ENCODE measurements around the gene MYRIP. TPM values are rescaled to one million over a fixed set of nuclear protein-coding genes. Genes with fewer than 3 reads are reported as not detected.

Gene MYRIP
- total RNA-seq, 6 donors from 2014 or later, result 0.55 to 4.3 (median 2.1) TPM; not detected in 1

- no peak for ATAC-seq (ENCODE audit: low FRiP score in 2 of 2)
- no peaks in the 10 kb centered on the region for H3K36me3 ChIP-seq
- no peak overlapping the region for H3K4me3 ChIP-seq
- no peaks in the 10 kb centered on the region for H3K4me1 ChIP-seq
- H3K27ac ChIP-seq, result no peak overlapping the region
- TF ChIP-seq POLR2AphosphoS5 (IDR thresholded peaks at IDR 0.05) (no peak), CTCF (IDR thresholded peaks at IDR 0.05) (no peak), EP300 (IDR thresholded peaks at IDR 0.05) (no peak), POLR2A (IDR thresholded peaks at IDR 0.05) (no peak)
- no peak for DNase-seq
- WGBS, 2 donors, result 85 to 97% methylated on average over 3 of the region's 3 CpGs
- no peaks in the 10 kb centered on the region for H3K9me3 ChIP-seq
- no peaks in the 10 kb centered on the region for H3K27me3 ChIP-seq
These were observed 379.7 kb downstream of the MYRIP start for GRCh38 chr3:40189118-40189517.

- WGBS, 2 donors, result 83 to 87% methylated on average over 9 to 13 of the region's 13 CpGs
- Histone ChIP-seq H3K36me3 (no peaks in the 10 kb centered on the region), H3K9me3 (no peaks in the 10 kb centered on the region), H3K27ac (no peak overlapping the region), H3K4me1 (no peaks in the 10 kb centered on the region), H3K4me3 (no peak overlapping the region), H3K27me3 (no peaks in the 10 kb centered on the region)
- DNase-seq (peak in 1 of 2 donors; percentile 45), ATAC-seq (ENCODE audit: low FRiP score in 2 of 2) (no peak)
- TF ChIP-seq POLR2A (IDR thresholded peaks at IDR 0.05) (no peak), CTCF (IDR thresholded peaks at IDR 0.05) (no peak), POLR2AphosphoS5 (IDR thresholded peaks at IDR 0.05) (no peak), EP300 (IDR thresholded peaks at IDR 0.05) (no peak)
These were observed 380.6 kb downstream of the MYRIP start for GRCh38 chr3:40190056-40190455.

DNA sequence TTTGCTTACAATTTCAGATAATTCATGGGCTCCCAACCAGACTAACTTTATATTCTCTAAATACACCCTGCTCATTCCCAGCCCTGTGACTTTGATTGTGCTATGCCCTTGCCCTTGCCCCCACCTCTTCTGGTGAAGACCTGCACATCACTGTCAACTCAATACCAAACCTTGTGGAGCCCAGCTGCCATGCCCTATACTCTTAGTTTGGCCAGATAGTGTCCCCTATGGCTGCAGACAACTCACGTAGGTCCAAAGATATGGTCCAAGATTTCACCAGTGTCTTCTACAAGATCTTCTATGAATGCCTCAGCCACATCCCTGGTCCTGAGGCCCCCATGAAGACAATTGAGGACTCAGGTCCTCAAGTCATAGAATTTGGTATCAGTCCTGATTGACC is 381.8 kb downstream of the MYRIP start:
- no peak for DNase-seq
- H3K4me3 ChIP-seq, result no peak overlapping the region
- H3K4me1 ChIP-seq, result no peaks in the 10 kb centered on the region
- no peak for ATAC-seq (ENCODE audit: low FRiP score in 2 of 2)
- 90 to 100% methylated on average over 1 of the region's 1 CpG for WGBS, 2 donors
- TF ChIP-seq POLR2A (IDR thresholded peaks at IDR 0.05), result no peak
- no peak for TF ChIP-seq EP300 (IDR thresholded peaks at IDR 0.05)
- TF ChIP-seq CTCF (IDR thresholded peaks at IDR 0.05), result no peak
- TF ChIP-seq POLR2AphosphoS5 (IDR thresholded peaks at IDR 0.05), result no peak
- H3K36me3 ChIP-seq, result no peaks in the 10 kb centered on the region
- H3K27ac ChIP-seq, result no peak overlapping the region
- H3K27me3 ChIP-seq, result no peaks in the 10 kb centered on the region
- no peaks in the 10 kb centered on the region for H3K9me3 ChIP-seq

GRCh38 chr3:40191850-40192448 is 382.5 kb downstream of the MYRIP start:
- TF ChIP-seq POLR2A (IDR thresholded peaks at IDR 0.05) (no peak), CTCF (IDR thresholded peaks at IDR 0.05) (peak; percentile 66 to 93 (median 74))
- Histone ChIP-seq H3K27ac (no peak overlapping the region), H3K4me1 (no peaks in the 10 kb centered on the region), H3K27me3 (no peaks in the 10 kb centered on the region), H3K9me3 (no peaks in the 10 kb centered on the region), H3K4me3 (no peak overlapping the region), H3K36me3 (no peaks in the 10 kb centered on the region)
- DNase-seq (peak in 1 of 2 donors; percentile 62), ATAC-seq (ENCODE audit: low FRiP score in 2 of 2) (peak; percentile 71 to 90)
- WGBS, 2 donors, result 30 to 37% methylated on average over 3 of the region's 3 CpGs

DNA sequence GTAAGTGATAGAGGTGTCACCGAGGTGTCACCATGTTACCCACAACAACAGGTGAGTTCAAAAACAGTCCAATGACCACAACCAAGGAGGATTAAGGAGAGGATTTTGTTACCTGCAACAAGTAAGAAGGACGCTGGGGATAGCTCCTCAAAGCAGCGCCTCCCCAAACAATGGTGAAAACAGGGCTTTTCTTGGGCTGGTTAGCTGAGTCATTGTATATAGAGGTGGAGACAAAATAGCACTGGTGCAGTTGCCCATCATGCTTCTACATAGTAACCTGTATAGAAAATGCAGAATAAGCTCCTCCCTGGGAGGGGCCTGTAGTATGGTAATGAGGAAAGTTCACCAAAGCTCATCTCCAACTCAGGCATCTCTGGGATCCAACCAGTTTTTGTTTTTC is 383.2 kb downstream of the MYRIP start:
- no peaks in the 10 kb centered on the region for H3K36me3 ChIP-seq
- WGBS, 2 donors, result 79 to 85% methylated on average over 3 of the region's 3 CpGs
- no peak overlapping the region for H3K27ac ChIP-seq
- no peaks in the 10 kb centered on the region for H3K4me1 ChIP-seq
- ATAC-seq (ENCODE audit: low FRiP score in 2 of 2), result no peak
- no peaks in the 10 kb centered on the region for H3K9me3 ChIP-seq
- TF ChIP-seq CTCF (IDR thresholded peaks at IDR 0.05) (no peak), EP300 (IDR thresholded peaks at IDR 0.05) (no peak), POLR2AphosphoS5 (IDR thresholded peaks at IDR 0.05) (no peak), POLR2A (IDR thresholded peaks at IDR 0.05) (no peak)
- H3K4me3 ChIP-seq, result no peak overlapping the region
- DNase-seq, result no peak
- H3K27me3 ChIP-seq, result no peaks in the 10 kb centered on the region
